ENCODE results near the gene NCAPG.

GRCh38 chr4:17894421-17894820, 83.6 kb downstream of the NCAPG start:
- TF ChIP-seq CTCF (IDR thresholded peaks at IDR 0.05) (no peak), POLR2A (IDR thresholded peaks at IDR 0.05) (no peak)
